Measurements from ENCODE around the gene HDGFL3.
"Not testable (repeated sequence)": the region's sequence is repeated elsewhere in the genome, so short reads cannot be mapped to it uniquely, and the experiment has no call there.

HDGFL3 gene

GRCh38 chr15:83087576-83087975 lies 120.0 kb downstream of the HDGFL3 start:
- no peak for TF ChIP-seq ZNF274 (IDR thresholded peaks at IDR 0.05; ENCODE audit: low read depth, low read length)
- no peak overlapping the region for H3K4me3 ChIP-seq (ENCODE audit: low read length)

- not testable (repeated sequence) for H3K4me3 ChIP-seq (ENCODE audit: low read length)
Measured at GRCh38 chr15:83085864-83086552, 121.6 kb downstream of the HDGFL3 start.

GRCh38 chr15:83085461-83085860 lies 122.2 kb downstream of the HDGFL3 start:
- H3K4me3 ChIP-seq (ENCODE audit: low read length), result not testable (repeated sequence)

GRCh38 chr15:83082730-83083386 lies 124.8 kb downstream of the HDGFL3 start:
- H3K4me3 ChIP-seq (ENCODE audit: low read length), result no peak overlapping the region
- TF ChIP-seq ZNF274 (IDR thresholded peaks at IDR 0.05; ENCODE audit: low read depth, low read length), result no peak

- no peak for TF ChIP-seq ZNF274 (IDR thresholded peaks at IDR 0.05; ENCODE audit: low read depth, low read length)
- H3K4me3 ChIP-seq (ENCODE audit: low read length), result no peak overlapping the region
Measured at GRCh38 chr15:83081256-83082014, 126.2 kb downstream of the HDGFL3 start.

- no peak for TF ChIP-seq ZNF274 (IDR thresholded peaks at IDR 0.05; ENCODE audit: low read depth, low read length)
- no peak overlapping the region for H3K4me3 ChIP-seq (ENCODE audit: low read length)
Measured at GRCh38 chr15:83078712-83079111, 128.9 kb downstream of the HDGFL3 start.

Measured in GM08714 (cell line).